Measurements from ENCODE around the gene GRIA3. TPM values are rescaled to one million over a fixed set of nuclear protein-coding genes. Genes with fewer than 3 reads are reported as not detected.

Gene GRIA3
- total RNA-seq, 4 donors from 2014 or later = 0.60 to 2.3 (median 1.0) TPM

DNA sequence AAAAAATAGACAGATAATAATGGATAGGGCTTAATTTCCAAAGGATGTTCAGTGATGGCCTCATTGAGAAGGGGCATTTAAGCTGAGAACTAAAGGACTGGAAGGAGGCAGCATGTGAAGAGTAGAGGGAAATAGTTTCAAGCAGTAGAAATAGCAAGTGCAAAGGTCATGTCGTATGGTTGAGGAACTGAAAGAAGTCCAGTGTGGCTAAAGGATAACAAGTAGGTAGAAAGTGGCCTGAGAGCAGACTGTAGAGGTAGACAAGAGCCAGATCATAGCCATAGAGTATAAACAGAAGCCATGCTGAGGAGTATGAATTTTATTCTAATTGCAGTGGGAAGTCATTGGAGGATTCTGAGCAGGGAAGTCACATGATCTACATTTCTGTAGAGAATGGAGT lies 72.3 kb downstream of the GRIA3 start:
- no peaks in the 10 kb centered on the region for H3K27me3 ChIP-seq
- H3K9me3 ChIP-seq = no peaks in the 10 kb centered on the region
- no peaks in the 10 kb centered on the region for H3K36me3 ChIP-seq
- no peak overlapping the region for H3K27ac ChIP-seq
- no peaks in the 10 kb centered on the region for H3K4me1 ChIP-seq
- no peak overlapping the region for H3K4me3 ChIP-seq
- 47 to 51% methylated on average over 1 of the region's 1 CpG for WGBS, 2 donors
- no peak for TF ChIP-seq POLR2A (IDR thresholded peaks at IDR 0.05)
- TF ChIP-seq EP300 (IDR thresholded peaks at IDR 0.05) = no peak
- TF ChIP-seq, protein P1, sequence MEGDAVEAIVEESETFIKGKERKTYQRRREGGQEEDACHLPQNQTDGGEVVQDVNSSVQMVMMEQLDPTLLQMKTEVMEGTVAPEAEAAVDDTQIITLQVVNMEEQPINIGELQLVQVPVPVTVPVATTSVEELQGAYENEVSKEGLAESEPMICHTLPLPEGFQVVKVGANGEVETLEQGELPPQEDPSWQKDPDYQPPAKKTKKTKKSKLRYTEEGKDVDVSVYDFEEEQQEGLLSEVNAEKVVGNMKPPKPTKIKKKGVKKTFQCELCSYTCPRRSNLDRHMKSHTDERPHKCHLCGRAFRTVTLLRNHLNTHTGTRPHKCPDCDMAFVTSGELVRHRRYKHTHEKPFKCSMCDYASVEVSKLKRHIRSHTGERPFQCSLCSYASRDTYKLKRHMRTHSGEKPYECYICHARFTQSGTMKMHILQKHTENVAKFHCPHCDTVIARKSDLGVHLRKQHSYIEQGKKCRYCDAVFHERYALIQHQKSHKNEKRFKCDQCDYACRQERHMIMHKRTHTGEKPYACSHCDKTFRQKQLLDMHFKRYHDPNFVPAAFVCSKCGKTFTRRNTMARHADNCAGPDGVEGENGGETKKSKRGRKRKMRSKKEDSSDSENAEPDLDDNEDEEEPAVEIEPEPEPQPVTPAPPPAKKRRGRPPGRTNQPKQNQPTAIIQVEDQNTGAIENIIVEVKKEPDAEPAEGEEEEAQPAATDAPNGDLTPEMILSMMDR (IDR thresholded peaks at IDR 0.05) = no peak
- DNase-seq (ENCODE audit: low spot score in 2 of 2) = no peak

DNA sequence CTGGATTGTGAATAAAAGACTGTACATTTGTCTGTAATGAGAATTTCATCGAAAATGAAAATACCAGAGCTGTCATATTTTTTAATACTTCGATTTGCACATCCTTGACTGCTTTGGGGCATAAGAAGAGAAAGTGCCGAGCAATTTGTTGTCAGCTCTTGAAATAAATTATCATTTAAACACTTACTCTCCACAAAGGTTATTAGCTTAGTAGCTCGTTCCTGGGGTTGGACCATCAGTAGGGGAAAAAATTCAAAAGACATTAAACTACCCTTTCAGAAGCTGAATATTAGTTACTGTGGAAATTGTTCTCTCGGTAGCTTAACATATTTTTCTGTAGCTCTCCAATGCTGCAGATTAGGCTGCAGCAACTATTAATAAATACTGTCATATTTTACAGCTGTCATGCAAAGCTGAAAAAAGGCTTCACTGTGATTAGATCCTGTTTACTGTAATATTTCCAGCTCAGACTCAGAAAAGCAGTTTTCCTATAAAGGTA lies 76.9 kb downstream of the GRIA3 start:
- no peaks in the 10 kb centered on the region for H3K36me3 ChIP-seq
- H3K9me3 ChIP-seq = no peaks in the 10 kb centered on the region
- no peak overlapping the region for H3K4me3 ChIP-seq
- H3K27ac ChIP-seq = no peak overlapping the region
- 58 to 64% methylated on average over 5 of the region's 5 CpGs for WGBS, 2 donors
- TF ChIP-seq EP300 (IDR thresholded peaks at IDR 0.05) = no peak
- no peak for TF ChIP-seq POLR2A (IDR thresholded peaks at IDR 0.05)
- TF ChIP-seq, protein P1 (IDR thresholded peaks at IDR 0.05) = no peak
- H3K4me1 ChIP-seq = no peaks in the 10 kb centered on the region
- no peak for DNase-seq (ENCODE audit: low spot score in 2 of 2)
- peaks cover 0 to 3% of the 10 kb centered on the region in 2 donors for H3K27me3 ChIP-seq

DNA sequence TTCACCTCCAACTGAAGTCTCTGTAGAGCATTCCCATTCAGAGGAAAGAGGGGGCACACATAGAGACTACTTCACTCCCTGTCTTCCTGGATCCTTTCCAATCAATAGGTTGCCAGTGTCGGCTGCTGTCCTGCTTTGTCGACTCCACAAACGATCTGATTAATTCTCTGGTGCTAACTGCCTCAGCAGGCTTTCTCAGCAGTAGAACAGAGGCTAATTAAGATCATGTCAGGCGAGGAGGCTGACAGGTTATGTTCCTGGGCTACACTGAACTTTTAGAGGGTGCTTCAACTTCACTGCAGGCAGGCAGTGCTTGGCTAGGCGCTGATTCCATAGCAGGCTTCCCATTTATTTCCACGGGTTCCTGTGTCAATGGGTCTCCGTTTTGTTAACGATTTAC lies 79.2 kb downstream of the GRIA3 start:
- Histone ChIP-seq H3K9me3 (no peaks in the 10 kb centered on the region), H3K27me3 (peaks cover 0 to 8% of the 10 kb centered on the region in 2 donors), H3K27ac (no peak overlapping the region), H3K4me1 (no peaks in the 10 kb centered on the region), H3K4me3 (no peak overlapping the region), H3K36me3 (no peaks in the 10 kb centered on the region)
- TF ChIP-seq, protein P1 (IDR thresholded peaks at IDR 0.05) = no peak
- TF ChIP-seq EP300 (IDR thresholded peaks at IDR 0.05) = no peak
- TF ChIP-seq POLR2A (IDR thresholded peaks at IDR 0.05) = no peak
- no peak for DNase-seq (ENCODE audit: low spot score in 2 of 2)
- 32 to 37% methylated on average over 8 of the region's 8 CpGs for WGBS, 2 donors

DNA sequence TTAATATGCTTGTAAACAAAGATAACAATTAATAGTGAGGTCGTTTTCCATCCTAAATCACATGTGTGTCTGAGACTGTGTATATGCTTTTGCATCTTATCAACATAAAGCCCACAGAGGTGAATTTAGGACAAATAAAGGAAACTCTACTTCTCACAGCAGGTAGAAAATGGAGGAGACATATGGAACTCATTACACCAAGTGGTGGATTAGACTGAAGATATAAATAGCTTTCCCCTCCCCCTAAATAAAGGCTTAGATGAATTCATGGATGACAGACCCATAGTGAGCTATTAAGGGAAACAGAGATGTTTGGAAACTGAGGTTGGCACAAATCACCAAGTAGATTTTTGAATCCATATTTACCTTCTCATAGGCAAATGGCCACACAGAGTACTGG lies 79.7 kb downstream of the GRIA3 start:
- Histone ChIP-seq H3K27me3 (peaks cover 0 to 8% of the 10 kb centered on the region in 2 donors), H3K36me3 (no peaks in the 10 kb centered on the region), H3K27ac (no peak overlapping the region), H3K4me1 (no peaks in the 10 kb centered on the region), H3K4me3 (no peak overlapping the region), H3K9me3 (no peaks in the 10 kb centered on the region)
- 20 to 29% methylated on average over 1 of the region's 1 CpG for WGBS, 2 donors
- TF ChIP-seq EP300 (IDR thresholded peaks at IDR 0.05) = no peak
- no peak for TF ChIP-seq POLR2A (IDR thresholded peaks at IDR 0.05)
- TF ChIP-seq, protein P1 (IDR thresholded peaks at IDR 0.05) = no peak
- DNase-seq (ENCODE audit: low spot score in 2 of 2) = no peak

DNA sequence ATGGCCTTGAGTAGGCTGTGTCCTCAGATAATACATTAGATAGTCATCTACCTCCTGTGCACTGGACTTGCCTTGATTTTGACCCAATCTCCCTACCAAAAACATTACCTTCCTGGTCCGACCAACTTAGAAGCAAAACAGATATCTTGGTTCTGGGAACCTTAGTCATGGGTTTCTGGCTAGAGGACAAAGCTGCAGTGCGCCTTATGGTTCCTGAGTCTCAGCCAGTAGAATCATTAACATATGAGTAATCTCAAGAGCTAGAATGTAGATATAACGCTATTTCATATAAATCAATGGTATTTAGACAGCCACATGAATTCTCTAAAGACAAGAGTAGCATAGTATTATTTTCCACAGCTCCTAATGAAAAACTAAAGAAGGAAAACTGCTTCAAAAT lies 83.1 kb downstream of the GRIA3 start:
- no peak for TF ChIP-seq POLR2A (IDR thresholded peaks at IDR 0.05)
- TF ChIP-seq, protein P1 (IDR thresholded peaks at IDR 0.05) = no peak
- TF ChIP-seq EP300 (IDR thresholded peaks at IDR 0.05) = no peak
- Histone ChIP-seq H3K4me1 (no peaks in the 10 kb centered on the region), H3K27ac (no peak overlapping the region), H3K27me3 (peaks cover 0 to 8% of the 10 kb centered on the region in 2 donors), H3K9me3 (no peaks in the 10 kb centered on the region), H3K36me3 (no peaks in the 10 kb centered on the region), H3K4me3 (no peak overlapping the region)
- DNase-seq (ENCODE audit: low spot score in 2 of 2) = no peak
- 69 to 74% methylated on average over 3 of the region's 3 CpGs for WGBS, 2 donors
